Hepatocyte (in vitro differentiated cells): ENCODE results near the gene MB. TPM values are rescaled to one million over a fixed set of nuclear protein-coding genes. Genes with fewer than 3 reads are reported as not detected.
A peak's percentile ranks its signal among the peaks of the same experiment; 100 is the strongest.

ENCODE experiments used
- DNase-seq: peaks from one replicate; pipeline ENCODE4 v3.0.0-alpha.2; 2016; ENCODE audit warnings: low spot score
- H2AFZ ChIP-seq: fragments of 200-600 bp; sonication (generic); 2 replicates; pipeline ENCODE4 v1.6.0; 2016; ENCODE audit warnings: antibody characterized with exemption, mild to moderate bottlenecking
- H3K27ac ChIP-seq: fragments of 200-600 bp; sonication (generic); 2 replicates; pipeline ENCODE4 v1.5.1; 2016; ENCODE audit warnings: mild to moderate bottlenecking
- H3K27me3 ChIP-seq: fragments of 200-600 bp; sonication (generic); 2 replicates; pipeline ENCODE4 v1.6.1; 2016
- H3K36me3 ChIP-seq: fragments of 200-600 bp; sonication (generic); replicated peaks from 2 replicates; pipeline ENCODE4 v1.5.1; 2016; ENCODE audit warnings: low read depth; ENCODE audit not compliant: insufficient read depth
- H3K4me1 ChIP-seq: fragments of 200-600 bp; sonication (generic); 2 replicates; pipeline ENCODE4 v1.5.1; 2016; ENCODE audit warnings: mild to moderate bottlenecking, moderate library complexity; ENCODE audit not compliant: insufficient read depth
- H3K4me2 ChIP-seq: fragments of 200-600 bp; sonication (generic); 2 replicates; pipeline ENCODE4 v1.6.0; 2016
- H3K4me3 ChIP-seq: fragments of 200-600 bp; sonication (generic); 2 replicates; pipeline ENCODE4 v1.5.1; 2016; ENCODE audit warnings: mild to moderate bottlenecking
- H3K79me2 ChIP-seq: fragments of 200-600 bp; sonication (generic); 2 replicates; pipeline ENCODE4 v1.6.0; 2017; ENCODE audit warnings: mild to moderate bottlenecking
- H3K9me2 ChIP-seq: fragments of 200-600 bp; sonication (generic); replicated peaks from 2 replicates; pipeline ENCODE4 v1.6.0; 2017; ENCODE audit warnings: mild to moderate bottlenecking; ENCODE audit not compliant: insufficient read depth
- H3K9me3 ChIP-seq: fragments of 200-600 bp; sonication (generic); 2 replicates; pipeline ENCODE4 v1.5.1; 2016; ENCODE audit warnings: low read depth, mild to moderate bottlenecking
- H4K20me1 ChIP-seq: fragments of 200-600 bp; sonication (generic); 2 replicates; pipeline ENCODE4 v1.6.0; 2016; ENCODE audit warnings: mild to moderate bottlenecking; ENCODE audit not compliant: insufficient read depth, poor library complexity, severe bottlenecking
- CTCF ChIP-seq: fragments of 200-600 bp; sonication (generic); IDR thresholded peaks from 2 replicates; pipeline ENCODE4 v1.5.1; 2016; ENCODE audit warnings: antibody characterized with exemption, mild to moderate bottlenecking; ENCODE audit not compliant: poor library complexity
- EZH2 ChIP-seq: fragments of 200-600 bp; sonication (generic); IDR thresholded peaks from 2 replicates; pipeline ENCODE4 v1.6.1; 2016; ENCODE audit warnings: antibody characterized with exemption, mild to moderate bottlenecking, borderline replicate concordance
- EZH2phosphoT487 ChIP-seq: fragments of 200-600 bp; sonication (generic); IDR thresholded peaks from one replicate; pipeline ENCODE4 v1.6.1; 2018; ENCODE audit warnings: antibody characterized with exemption, mild to moderate bottlenecking, low read depth, moderate library complexity; ENCODE audit not compliant: unreplicated experiment, severe bottlenecking
- WGBS: methylation state at CpG from one replicate; pipeline ENCODE4 v1.1.6; 2016; ENCODE audit warnings: low lambda C conversion rate; ENCODE audit errors: missing lambda C conversion rate; 5-methylcytosine and 5-hydroxymethylcytosine counted together
- polyA plus RNA-seq: library from polyadenylated mRNA; unstranded; fragments of >200 nt; fragmentation: Nextera tagmentation; extraction: Ambion mirVana; gene quantifications from 2 replicates; pipeline ENCODE4 v1.2.1, GENCODE V29; 2016
- total RNA-seq: library from RNA; depleted of rRNA; stranded (reverse); fragments of >200 nt; gene quantifications from 2 replicates; pipeline ENCODE4 v1.2.3, GENCODE V29; 2014

The MB gene
- total and polyA plus RNA-seq, 2 experiments from 2014 or later: 0.64 TPM; not detected in 1

GRCh38 chr22:35638001-35638400 lies 20.9 kb upstream of the MB start:
- no peaks in the 10 kb centered on the region for H4K20me1 ChIP-seq
- no peaks in the 10 kb centered on the region for H3K79me2 ChIP-seq
- no peaks in the 10 kb centered on the region for H3K9me2 ChIP-seq
- DNase-seq: no peak
- no peak overlapping the region for H2AFZ ChIP-seq
- peaks cover 27% of the 10 kb centered on the region for H3K4me1 ChIP-seq
- H3K27ac ChIP-seq: peak overlapping the region; percentile 74
- no peaks in the 10 kb centered on the region for H3K9me3 ChIP-seq
- no peak for TF ChIP-seq CTCF
- TF ChIP-seq EZH2phosphoT487: no peak
- TF ChIP-seq EZH2: no peak
- H3K4me2 ChIP-seq: no peak overlapping the region
- H3K27me3 ChIP-seq: no peaks in the 10 kb centered on the region
- no peaks in the 10 kb centered on the region for H3K36me3 ChIP-seq
- WGBS: 85% methylated on average over 5 of the region's 5 CpGs
- no peak overlapping the region for H3K4me3 ChIP-seq

GRCh38 chr22:35637254-35637653 lies 20.1 kb upstream of the MB start:
- Histone ChIP-seq H3K27ac (no peak overlapping the region), H4K20me1 (no peaks in the 10 kb centered on the region), H3K9me2 (no peaks in the 10 kb centered on the region), H3K4me3 (no peak overlapping the region), H3K9me3 (no peaks in the 10 kb centered on the region), H3K4me1 (peaks cover 22% of the 10 kb centered on the region), H3K4me2 (no peak overlapping the region), H2AFZ (no peak overlapping the region), H3K27me3 (no peaks in the 10 kb centered on the region), H3K36me3 (no peaks in the 10 kb centered on the region), H3K79me2 (no peaks in the 10 kb centered on the region)
- 57% methylated on average over 5 of the region's 5 CpGs for WGBS
- TF ChIP-seq EZH2 (no peak), CTCF (no peak), EZH2phosphoT487 (no peak)
- DNase-seq: no peak

- Histone ChIP-seq H3K27me3 (no peaks in the 10 kb centered on the region), H4K20me1 (no peaks in the 10 kb centered on the region), H3K4me2 (no peak overlapping the region), H3K9me3 (no peaks in the 10 kb centered on the region), H3K4me1 (peaks cover 13% of the 10 kb centered on the region), H3K4me3 (no peak overlapping the region), H2AFZ (no peak overlapping the region), H3K27ac (no peak overlapping the region), H3K36me3 (no peaks in the 10 kb centered on the region), H3K79me2 (no peaks in the 10 kb centered on the region), H3K9me2 (no peaks in the 10 kb centered on the region)
- TF ChIP-seq CTCF (no peak), EZH2phosphoT487 (no peak), EZH2 (no peak)
- WGBS: 87% methylated on average over 3 of the region's 3 CpGs
- no peak for DNase-seq
Measured at GRCh38 chr22:35634943-35635540, 17.9 kb upstream of the MB start.
